ENCODE results near the gene HCK. TPM values are rescaled to one million over a fixed set of nuclear protein-coding genes. Genes with fewer than 3 reads are reported as not detected.

HCK gene
- total RNA-seq, 1 experiment from 2014 or later, result 1.3 TPM

- ChIA-PET POLR2A (no interaction called here), CTCF (interaction anchor here (0.5 to 2.0 kb wide), 5 partner anchors 12 to 62 kb away, joined by 4 to 5 read pairs (median 4); no protein-coding TSS in a partner anchor)
- Mint-ChIP-seq H3K4me1 (0 out of 2 replicates have a peak, but pooled peaks cover 4% of the 10 kb centered on the region), H3K27me3 (ENCODE audit: low read depth) (no peaks in the 10 kb centered on the region; the same call in 1 of the 2 replicates), H3K36me3 (no peaks in the 10 kb centered on the region), H3K27ac (no peak overlapping the region), H3K4me3 (no peak overlapping the region), H3K9me3 (no peaks in the 10 kb centered on the region)
- TF ChIP-seq CDX4 (CRISPR knock-in tag; IDR thresholded peaks at IDR 0.05; ENCODE audit: borderline replicate concordance) (no peak), MLX (CRISPR knock-in tag; IDR thresholded peaks at IDR 0.05) (no peak), E2F5 (CRISPR knock-in tag; IDR thresholded peaks at IDR 0.05) (no peak), KAT7 (CRISPR knock-in tag; IDR thresholded peaks at IDR 0.05; ENCODE audit: borderline replicate concordance) (no peak), ZNF121 (CRISPR knock-in tag; IDR thresholded peaks at IDR 0.05) (peak; percentile 93), MAX (CRISPR knock-in tag; IDR thresholded peaks at IDR 0.05) (no peak), SMAD4 (CRISPR knock-in tag; IDR thresholded peaks at IDR 0.05) (no peak), FOXP4 (CRISPR knock-in tag; IDR thresholded peaks at IDR 0.05) (no peak), JUN (CRISPR knock-in tag; IDR thresholded peaks at IDR 0.05) (no peak)
- DNase-seq (ENCODE audit: low spot score), result no peak
- peak; percentile 59 for ATAC-seq
Observed at GRCh38 chr20:32079655-32080109, 27.6 kb downstream of the HCK start.

- ATAC-seq (no peak), DNase-seq (ENCODE audit: low spot score) (no peak)
- TF ChIP-seq ESRRA (CRISPR knock-in tag; IDR thresholded peaks at IDR 0.05; ENCODE audit: borderline replicate concordance) (no peak), ZNF121 (CRISPR knock-in tag; IDR thresholded peaks at IDR 0.05) (peak; percentile 88)
- CTCF ChIA-PET, result interaction anchor here (1.1 to 2.0 kb wide), 4 partner anchors 11 to 228 kb away, joined by 4 to 9 read pairs (median 6); no protein-coding TSS in a partner anchor
- no peak overlapping the region for H3K4me3 Mint-ChIP-seq
- 0 out of 2 replicates have a peak, but pooled peaks cover 4% of the 10 kb centered on the region for H3K4me1 Mint-ChIP-seq
- POLR2A ChIA-PET, result interaction anchor here (0.6 kb wide), 1 partner anchor 14 kb away, joined by 5 read pairs; no protein-coding TSS in a partner anchor
- H3K36me3 Mint-ChIP-seq, result no peaks in the 10 kb centered on the region
- no peaks in the 10 kb centered on the region; the same call in 1 of the 2 replicates for H3K27me3 Mint-ChIP-seq (ENCODE audit: low read depth)
- H3K27ac Mint-ChIP-seq, result no peak overlapping the region
- H3K9me3 Mint-ChIP-seq, result no peaks in the 10 kb centered on the region
Observed at GRCh38 chr20:32080783-32081182, 28.7 kb downstream of the HCK start.

- Mint-ChIP-seq H3K4me1 (0 out of 2 replicates have a peak, but pooled peaks cover 4% of the 10 kb centered on the region), H3K36me3 (no peaks in the 10 kb centered on the region), H3K4me3 (no peak overlapping the region), H3K27me3 (ENCODE audit: low read depth) (no peaks in the 10 kb centered on the region; the same call in 1 of the 2 replicates), H3K9me3 (0 out of 2 replicates have a peak, but pooled peaks cover 3% of the 10 kb centered on the region), H3K27ac (no peak overlapping the region)
- DNase-seq (ENCODE audit: low spot score), result no peak
- POLR2A ChIA-PET, result no interaction called here
- CTCF ChIA-PET, result no interaction called here
- ATAC-seq, result no peak
- TF ChIP-seq GTF2I (CRISPR knock-in tag; conservative IDR thresholded peaks at IDR 0.05), result no peak
Observed at GRCh38 chr20:32083469-32083868, 31.4 kb downstream of the HCK start.

- H3K4me3 Mint-ChIP-seq, result no peak overlapping the region
- POLR2A ChIA-PET, result no interaction called here
- no peak overlapping the region for H3K27ac Mint-ChIP-seq
- H3K4me1 Mint-ChIP-seq, result peaks cover 33% of the 10 kb centered on the region
- CTCF ChIA-PET, result interaction anchor here (0.6 to 1.3 kb wide), 3 partner anchors 14 to 240 kb away, joined by 3 to 5 read pairs (median 3); no protein-coding TSS in a partner anchor
- ATAC-seq (no peak), DNase-seq (ENCODE audit: low spot score) (no peak)
- H3K36me3 Mint-ChIP-seq, result peaks cover 4% of the 10 kb centered on the region; the same call in 1 of the 2 replicates
- H3K9me3 Mint-ChIP-seq, result peaks cover 10% of the 10 kb centered on the region
- no peak for TF ChIP-seq JUN (CRISPR knock-in tag; IDR thresholded peaks at IDR 0.05)
- no peak for TF ChIP-seq NFYB (CRISPR knock-in tag; conservative IDR thresholded peaks at IDR 0.05; ENCODE audit: low read depth)
- TF ChIP-seq ZNF532 (CRISPR knock-in tag; IDR thresholded peaks at IDR 0.05; ENCODE audit: borderline replicate concordance), result no peak
- TF ChIP-seq TEAD4 (CRISPR knock-in tag; IDR thresholded peaks at IDR 0.05), result no peak
- no peak for TF ChIP-seq MLX (CRISPR knock-in tag; IDR thresholded peaks at IDR 0.05)
- no peaks in the 10 kb centered on the region for H3K27me3 Mint-ChIP-seq (ENCODE audit: low read depth)
Observed at GRCh38 chr20:32087070-32087469, 35.0 kb downstream of the HCK start.

Data from WTC11 (cell line).